Right forelimb (tissue), 1 donor: ENCODE data around the gene GALNT18.

Source experiments
- DNase-seq: peaks from one replicate; pipeline ENCODE4 v3.0.0-alpha.2; 2018

The GALNT18 gene

DNA sequence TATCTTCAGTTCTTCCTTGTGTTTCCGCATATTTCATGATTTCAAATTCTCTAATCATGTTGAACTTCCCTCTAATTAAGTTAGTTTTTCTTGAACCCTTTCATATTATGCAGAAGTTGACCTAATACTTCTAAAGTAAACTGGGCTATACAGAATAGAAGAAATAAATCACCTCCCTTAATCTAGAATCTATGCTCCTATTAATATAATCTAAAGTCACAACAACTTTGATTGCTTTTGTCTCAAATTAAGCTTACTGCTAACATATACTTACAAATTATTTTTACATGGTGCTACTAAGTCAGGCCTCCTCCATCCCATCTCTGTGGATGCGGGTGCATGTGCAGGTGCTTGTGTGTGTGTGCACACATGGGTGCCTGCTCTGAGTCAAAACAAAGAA lies 241.5 kb downstream of the GALNT18 start:
- no peak for DNase-seq

- DNase-seq, result no peak
Observed at GRCh38 chr11:11379661-11380060, 242.1 kb downstream of the GALNT18 start.

- no peak for DNase-seq
Observed at GRCh38 chr11:11378184-11378940, 243.4 kb downstream of the GALNT18 start.

DNA sequence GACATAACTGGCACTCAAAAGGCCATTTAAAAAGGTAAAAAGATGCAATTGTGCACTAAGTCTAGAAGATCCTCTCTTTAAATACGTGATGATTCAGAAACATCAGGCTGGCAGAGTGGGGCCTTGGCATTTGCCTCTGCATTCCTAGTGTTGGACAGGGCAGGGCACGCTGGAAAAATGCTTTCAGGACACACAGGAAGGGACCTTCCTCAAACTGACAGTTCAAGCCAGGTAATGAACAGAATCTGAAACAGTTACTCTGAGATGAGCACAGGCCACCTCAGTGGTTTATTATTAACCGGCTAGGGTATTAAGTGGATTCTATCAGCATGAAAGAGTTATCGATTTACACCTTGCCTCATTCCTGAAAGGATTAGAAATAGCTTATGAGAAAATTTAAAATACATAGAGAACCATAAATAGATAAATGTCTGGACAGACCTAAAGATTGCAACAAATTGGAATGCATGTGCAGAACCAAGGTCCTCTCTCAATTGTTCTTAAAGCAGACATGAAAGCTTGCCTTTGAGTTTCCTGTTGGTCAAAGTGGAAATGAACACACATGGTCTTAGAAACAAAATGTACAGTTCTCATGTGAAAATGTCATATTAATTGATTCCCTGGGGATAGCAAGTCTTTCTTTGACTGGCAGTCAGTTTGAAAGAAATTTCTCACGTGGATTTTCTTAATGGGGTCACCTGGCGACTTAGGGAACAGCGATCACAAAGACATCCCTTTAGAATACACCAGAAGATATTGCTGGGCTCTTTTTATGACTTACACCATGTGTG lies 247.3 kb downstream of the GALNT18 start:
- DNase-seq, result no peak

DNA sequence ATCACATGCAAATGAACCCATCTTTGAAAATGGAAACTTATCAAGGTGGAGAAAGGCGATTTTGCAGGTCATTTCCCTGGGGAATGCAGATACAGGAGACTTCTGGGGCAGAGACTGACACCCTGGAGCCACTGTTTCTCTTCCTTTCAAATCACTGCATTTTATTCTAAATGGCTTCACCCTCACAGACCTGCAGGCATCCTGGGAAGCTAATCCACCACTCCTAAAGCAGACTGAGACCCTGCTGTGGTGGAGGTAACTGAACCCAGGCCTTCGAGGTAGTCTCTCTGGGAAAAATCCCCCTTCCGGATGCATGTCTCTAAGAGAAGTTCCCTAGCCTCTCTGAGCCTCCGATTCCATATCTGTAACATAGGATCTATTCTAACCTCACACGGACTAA lies 247.9 kb downstream of the GALNT18 start:
- no peak for DNase-seq

GRCh38 chr11:11372461-11372860 lies 249.3 kb downstream of the GALNT18 start:
- no peak for DNase-seq

- DNase-seq, result no peak
Observed at GRCh38 chr11:11370962-11371303, 250.9 kb downstream of the GALNT18 start.

DNA sequence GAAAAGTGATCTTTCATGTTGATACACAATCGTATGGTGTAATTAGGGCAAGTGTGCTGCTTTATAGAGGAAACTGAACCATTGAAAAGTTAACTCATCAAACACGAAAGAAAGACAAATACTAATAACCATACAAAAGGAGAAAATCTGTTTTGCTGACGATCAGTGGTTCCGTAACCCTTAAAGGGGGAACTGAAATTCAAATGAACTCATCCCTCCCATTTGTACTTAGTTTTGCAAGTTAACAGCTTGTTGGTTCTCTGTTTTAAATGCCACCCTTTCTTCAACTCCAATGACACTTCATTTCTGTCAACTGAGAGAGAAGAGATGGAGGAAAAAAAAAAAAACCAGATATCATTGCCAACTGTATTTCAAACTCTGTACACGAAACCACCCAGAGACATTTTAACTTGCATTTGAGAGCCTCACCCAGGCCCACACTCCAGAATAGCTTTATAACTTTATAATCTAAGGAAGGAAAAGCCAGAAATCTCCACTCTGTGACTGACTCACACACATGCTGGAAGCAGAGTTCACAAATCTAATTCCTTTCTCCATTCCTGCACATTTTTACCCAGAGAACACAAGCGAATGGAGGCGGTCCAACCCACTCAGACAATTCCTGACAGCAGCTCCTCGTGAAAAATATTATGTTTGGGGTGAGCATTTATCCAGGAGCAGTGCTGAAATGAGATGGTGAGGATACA lies 251.4 kb downstream of the GALNT18 start:
- DNase-seq, result no peak

GRCh38 chr11:11366793-11367192 lies 255.0 kb downstream of the GALNT18 start:
- no peak for DNase-seq

DNA sequence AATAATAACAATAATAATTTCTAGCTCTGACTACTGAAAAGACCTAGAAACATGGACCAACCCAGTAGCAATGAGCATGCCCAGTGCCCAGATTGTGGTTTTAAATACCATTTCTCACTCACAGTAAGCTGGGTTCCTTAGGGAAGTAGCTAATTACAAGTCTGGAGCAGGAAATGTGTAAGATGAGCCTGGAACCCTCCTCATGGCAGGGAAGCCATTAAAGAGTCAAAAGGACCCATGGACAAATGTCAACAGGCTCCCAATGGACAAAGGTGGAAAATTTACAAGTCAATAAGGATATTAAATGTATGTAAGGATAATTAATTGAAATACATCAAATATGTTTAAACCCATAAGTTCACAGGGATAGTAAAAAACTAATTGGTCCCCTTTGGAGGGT lies 258.1 kb downstream of the GALNT18 start:
- DNase-seq, result no peak

DNA sequence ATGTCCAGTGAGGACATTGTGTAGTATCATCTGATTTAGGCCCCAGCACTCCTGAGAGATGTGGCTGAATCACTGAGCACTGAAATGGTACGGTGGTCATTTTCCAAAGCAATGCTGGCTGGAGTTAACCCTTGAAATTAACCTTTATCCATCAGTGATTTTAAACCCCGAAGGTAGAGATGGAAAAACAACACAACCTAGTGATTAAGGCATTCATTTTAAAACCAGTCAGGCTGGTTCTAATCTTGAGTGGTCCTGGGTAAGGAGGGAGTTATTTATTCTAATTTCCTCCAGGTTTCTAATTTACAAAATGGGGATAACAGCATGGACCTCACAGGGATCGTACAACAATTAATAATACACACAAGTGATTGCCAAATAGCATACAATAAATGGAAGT lies 262.2 kb downstream of the GALNT18 start:
- no peak for DNase-seq

DNA sequence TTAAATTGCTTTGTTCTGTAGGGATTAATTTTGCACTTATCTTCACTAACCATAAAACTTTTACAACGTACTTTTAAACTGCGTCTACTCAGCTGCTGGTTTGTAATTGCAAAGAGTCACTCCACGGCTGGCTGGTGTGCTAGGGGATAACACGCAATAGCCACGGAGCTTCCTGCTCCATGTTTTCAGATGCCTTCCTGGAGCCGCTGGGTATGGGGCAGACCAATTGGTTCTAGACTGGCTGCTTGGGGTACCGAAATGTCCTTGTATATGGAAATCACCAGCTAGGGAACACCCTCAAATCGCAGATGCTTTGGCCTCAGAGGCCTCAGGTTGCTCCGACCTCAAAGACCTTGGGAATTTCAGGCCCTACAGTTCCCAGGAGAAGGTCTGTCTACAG lies 265.0 kb downstream of the GALNT18 start:
- no peak for DNase-seq

DNA sequence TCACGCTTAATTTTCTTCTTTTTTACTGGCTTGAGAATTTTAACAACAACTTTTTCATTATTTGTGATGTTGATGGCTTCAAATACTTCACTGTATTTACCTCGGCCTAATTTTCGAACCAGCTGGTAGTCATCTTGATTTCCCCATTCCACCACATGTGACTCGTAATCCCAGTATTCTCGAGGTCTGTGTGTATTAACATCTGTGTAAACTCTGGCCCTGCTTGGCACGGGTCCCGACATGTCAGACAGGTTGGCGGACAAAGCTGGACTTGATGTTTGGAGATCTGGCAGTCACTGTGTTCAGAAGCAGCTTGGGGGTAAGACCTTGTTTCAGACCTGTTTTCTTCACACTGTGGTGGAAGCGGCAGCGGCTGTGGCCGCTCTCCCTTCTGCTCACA lies 268.9 kb downstream of the GALNT18 start, which contains the start of gene CSNK2A3:
Gene CSNK2A3 (minus strand): TSS at position 373 of the 400 bp plus-strand sequence. CDS start 131 bp downstream, at position 242.
- peak; percentile 9 for DNase-seq

DNA sequence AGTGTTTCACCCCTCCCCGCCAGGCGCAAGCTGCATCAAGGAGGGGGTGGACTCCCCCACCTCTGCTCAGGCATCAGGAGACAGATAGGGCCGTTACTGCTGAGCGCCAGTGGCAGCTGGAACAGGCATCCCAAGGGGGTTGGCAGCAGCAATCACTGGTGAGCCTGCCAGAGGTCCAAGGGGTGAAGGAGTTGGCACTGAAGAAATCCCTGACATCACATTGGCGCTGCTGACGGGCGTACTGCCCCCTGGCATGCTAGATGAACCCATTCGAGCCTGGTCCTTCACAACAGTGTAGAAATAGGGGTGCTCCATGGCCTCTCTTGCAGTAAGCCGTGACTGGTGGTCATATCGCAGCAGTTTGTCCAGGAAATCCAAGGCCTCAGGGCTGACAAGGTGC lies 270.0 kb downstream of the GALNT18 start:
- peak; percentile 32 for DNase-seq

GRCh38 chr11:11351042-11351586 lies 270.7 kb downstream of the GALNT18 start:
- DNase-seq, result peak; percentile 18

DNA sequence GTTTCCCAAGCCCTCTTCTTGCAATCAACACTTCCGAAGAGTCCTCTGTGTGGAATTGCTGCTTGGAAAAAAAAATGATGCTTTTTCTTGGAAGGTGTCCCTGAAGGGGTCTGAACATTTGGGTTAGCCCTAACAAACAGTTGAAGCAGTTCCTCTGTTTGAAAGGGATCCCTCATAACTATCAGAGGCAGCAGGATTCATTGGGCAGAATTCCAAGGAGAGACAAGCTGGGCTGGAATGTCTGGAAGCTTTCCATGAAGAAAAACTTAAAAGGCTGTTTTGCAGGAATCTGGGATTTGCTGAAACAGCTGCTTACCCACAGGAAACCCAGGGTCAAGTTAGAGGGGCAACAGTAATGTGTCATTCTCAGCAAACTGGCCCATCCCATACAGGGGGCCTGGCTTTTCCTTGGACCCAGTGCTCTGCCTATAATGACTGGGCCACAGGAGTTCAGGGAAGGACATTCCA lies 271.9 kb downstream of the GALNT18 start:
- DNase-seq, result peak; percentile 73

DNA sequence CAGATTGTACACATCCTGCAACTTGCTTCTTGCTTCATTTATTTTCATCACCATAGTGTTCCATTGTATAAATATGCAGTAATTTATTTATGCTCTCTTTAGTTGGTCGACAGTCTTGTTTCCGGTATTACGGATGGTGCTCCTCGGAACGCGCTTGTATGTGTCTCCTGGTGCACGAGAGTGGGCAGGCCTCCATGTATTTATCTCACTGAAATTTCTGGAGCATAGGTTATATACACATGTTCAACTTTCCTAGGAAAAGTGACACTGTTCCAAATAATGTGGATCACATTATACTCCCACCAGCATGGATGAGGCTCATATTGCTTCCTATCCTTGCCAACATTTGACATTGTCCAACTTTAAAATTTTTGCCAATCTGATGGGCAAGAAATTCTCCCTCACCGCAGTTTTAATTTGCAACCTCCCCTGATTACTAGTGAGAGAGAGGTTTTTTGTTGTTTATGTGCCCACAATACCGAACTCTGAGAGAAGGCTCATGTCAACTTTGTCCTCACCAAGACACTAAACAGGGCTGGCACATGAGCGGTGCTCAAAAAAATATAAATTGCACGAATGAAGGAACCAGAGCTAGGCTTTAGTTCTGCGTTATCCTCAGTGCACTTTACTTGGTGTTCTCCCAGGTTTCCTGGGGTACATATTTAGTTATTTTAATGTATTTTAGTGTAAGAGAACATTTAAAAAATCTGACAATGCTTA lies 272.5 kb downstream of the GALNT18 start:
- peak; percentile 59 for DNase-seq

DNA sequence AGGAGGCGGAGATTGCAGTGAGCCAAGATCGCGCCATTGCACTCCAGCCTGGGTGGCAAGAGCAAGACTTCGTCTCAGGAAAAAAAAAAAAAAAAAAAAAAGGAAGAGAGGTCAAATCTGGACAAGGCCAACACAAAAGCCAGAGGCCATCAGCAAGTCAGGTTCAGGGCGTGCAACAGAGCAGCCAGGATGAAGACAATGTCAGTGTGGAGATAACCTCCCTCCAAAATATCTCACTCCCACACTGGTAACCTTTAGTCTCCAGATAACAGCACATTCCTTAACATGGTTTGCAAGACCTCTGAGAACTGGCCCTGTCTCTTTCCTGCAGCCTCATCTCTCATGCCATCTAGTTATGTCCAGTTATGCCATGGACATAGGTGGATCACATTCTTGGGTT lies 273.5 kb downstream of the GALNT18 start:
- no peak for DNase-seq

GRCh38 chr11:11347592-11347991 lies 274.2 kb downstream of the GALNT18 start:
- DNase-seq, result peak; percentile 70

DNA sequence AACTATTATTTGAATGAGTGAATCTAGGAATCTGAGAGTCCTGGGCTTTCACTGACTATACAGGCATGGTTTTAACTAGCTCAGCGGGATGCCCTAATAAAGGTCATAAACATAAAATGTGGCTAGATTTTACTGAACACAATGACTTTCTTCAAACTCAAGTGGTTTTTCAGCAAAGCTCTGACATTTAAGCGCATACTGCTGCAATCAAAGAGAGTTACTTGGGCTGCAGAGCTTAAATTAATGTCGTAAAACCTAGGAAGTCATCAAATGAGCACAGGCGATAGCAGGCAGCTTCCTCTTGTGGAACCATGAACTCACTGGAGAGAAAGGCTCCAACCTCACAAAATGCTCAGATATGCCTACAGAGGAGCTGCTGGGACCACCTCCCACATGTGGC lies 275.5 kb downstream of the GALNT18 start:
- DNase-seq, result no peak

- DNase-seq, result no peak
Observed at GRCh38 chr11:11345099-11345498, 276.7 kb downstream of the GALNT18 start.

DNA sequence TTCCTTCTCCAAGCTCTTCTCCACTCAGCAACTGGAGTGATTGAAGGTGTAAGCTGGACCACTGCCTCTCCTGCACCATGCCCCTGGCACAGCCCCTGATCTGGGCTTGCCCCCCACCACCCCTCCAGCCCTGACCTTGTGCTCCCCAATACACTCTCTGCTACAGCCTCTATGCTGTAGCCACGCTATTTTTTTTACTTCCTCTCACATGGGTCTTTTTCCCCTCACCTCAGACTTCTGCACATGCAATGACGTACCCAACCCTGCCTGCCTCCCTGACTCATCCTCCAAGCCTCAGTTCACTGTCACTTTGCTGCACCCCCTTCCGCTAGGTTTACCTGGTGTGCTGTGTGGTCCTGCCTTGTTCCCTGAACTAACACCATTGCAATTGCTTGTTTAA lies 277.8 kb downstream of the GALNT18 start:
- no peak for DNase-seq

- no peak for DNase-seq
Observed at GRCh38 chr11:11338304-11338703, 283.5 kb downstream of the GALNT18 start.
